GM23338 (cell line): Measurements from ENCODE around the gene ECHDC3. TPM values are rescaled to one million over a fixed set of nuclear protein-coding genes. Genes with fewer than 3 reads are reported as not detected.

Source experiments
- ATAC-seq: fragments of 200-7000 bp; cut with Tn5 transposase; 3 replicates; pipeline ENCODE4 v1.9.1; 2020
- DNase-seq: peaks from one replicate; pipeline ENCODE4 v3.0.0-alpha.2; 2015; ENCODE audit warnings: low spot score
- H2AFZ ChIP-seq: fragments of 200-600 bp; sonication (generic); 2 replicates; pipeline ENCODE4 v1.8.0; 2016; ENCODE audit warnings: antibody characterized with exemption, mild to moderate bottlenecking, moderate library complexity
- H3F3A ChIP-seq: fragments of 200-600 bp; sonication (generic); replicated peaks from 2 replicates; pipeline ENCODE4 v1.8.0; 2017; ENCODE audit warnings: antibody characterized with exemption, mixed run types, low read depth
- H3K27ac ChIP-seq: fragments of 200-600 bp; sonication (generic); 2 replicates; pipeline ENCODE4 v1.6.1; 2016; ENCODE audit warnings: low read depth
- H3K27me3 ChIP-seq: fragments of 200-600 bp; sonication (generic); 2 replicates; pipeline ENCODE4 v1.8.0; 2016; ENCODE audit warnings: mild to moderate bottlenecking, mixed run types, moderate library complexity; ENCODE audit not compliant: insufficient read depth
- H3K36me3 ChIP-seq: fragments of 200-600 bp; sonication (generic); 2 replicates; pipeline ENCODE4 v1.8.0; 2016; ENCODE audit warnings: mild to moderate bottlenecking; ENCODE audit not compliant: insufficient read depth
- H3K4me1 ChIP-seq: fragments of 200-600 bp; sonication (generic); 2 replicates; pipeline ENCODE4 v1.8.0; 2016; ENCODE audit warnings: mild to moderate bottlenecking, moderate library complexity; ENCODE audit not compliant: insufficient read depth
- H3K4me2 ChIP-seq: fragments of 200-600 bp; sonication (generic); 2 replicates; pipeline ENCODE4 v1.7.1; 2017; ENCODE audit warnings: mixed run types
- H3K4me3 ChIP-seq: fragments of 200-600 bp; sonication (generic); 2 replicates; pipeline ENCODE4 v1.6.1; 2016; ENCODE audit warnings: mixed run types
- H3K79me2 ChIP-seq: fragments of 200-600 bp; sonication (generic); replicated peaks from 2 replicates; pipeline ENCODE4 v1.8.0; 2017; ENCODE audit warnings: mild to moderate bottlenecking; ENCODE audit not compliant: insufficient read depth
- H3K9me2 ChIP-seq: fragments of 200-600 bp; sonication (generic); 2 replicates; pipeline ENCODE4 v1.8.0; 2017; ENCODE audit not compliant: insufficient read depth
- H4K20me1 ChIP-seq: fragments of 200-600 bp; sonication (generic); replicated peaks from 2 replicates; pipeline ENCODE4 v1.8.0; 2017; ENCODE audit warnings: mild to moderate bottlenecking; ENCODE audit not compliant: insufficient read depth
- H3K27ac Mint-ChIP-seq: 2 replicates; pipeline ENCODE4 v1.8.0; 2020; ENCODE audit warnings: inconsistent platforms, mild to moderate bottlenecking, moderate library complexity, mixed read lengths
- H3K27me3 Mint-ChIP-seq: 3 replicates; pipeline ENCODE4 v1.8.0; 2022; ENCODE audit warnings: low read depth, mild to moderate bottlenecking, moderate library complexity, mixed read lengths, inconsistent platforms; ENCODE audit not compliant: insufficient read depth, poor library complexity
- H3K36me3 Mint-ChIP-seq: 3 replicates; pipeline ENCODE4 v1.8.0; 2021; ENCODE audit warnings: low read depth, mild to moderate bottlenecking, inconsistent platforms, moderate library complexity, mixed read lengths
- H3K4me1 Mint-ChIP-seq: 3 replicates; pipeline ENCODE4 v1.8.0; 2020; ENCODE audit warnings: mild to moderate bottlenecking, inconsistent platforms, mixed read lengths
- H3K4me3 Mint-ChIP-seq: 3 replicates; pipeline ENCODE4 v1.8.0; 2021; ENCODE audit warnings: moderate library complexity, mild to moderate bottlenecking, inconsistent platforms, mixed read lengths
- H3K9me3 Mint-ChIP-seq: 3 replicates; pipeline ENCODE4 v1.8.0; 2020; ENCODE audit warnings: moderate library complexity, mild to moderate bottlenecking, inconsistent platforms, mixed read lengths
- EZH2 ChIP-seq: fragments of 200-600 bp; sonication (generic); IDR thresholded peaks from one replicate; pipeline ENCODE4 v1.8.0; 2017; ENCODE audit warnings: antibody characterized with exemption, mild to moderate bottlenecking, low read depth; ENCODE audit not compliant: unreplicated experiment
- EZH2phosphoT487 ChIP-seq: fragments of 200-600 bp; sonication (generic); IDR thresholded peaks from one replicate; pipeline ENCODE4 v1.8.1; 2018; ENCODE audit warnings: antibody characterized with exemption; ENCODE audit not compliant: unreplicated experiment
- NANOG ChIP-seq: IDR thresholded peaks from 2 replicates; pipeline ENCODE4 v1.6.1; 2016; ENCODE audit warnings: antibody characterized with exemption, borderline replicate concordance
- POLR2AphosphoS5 ChIP-seq: IDR thresholded peaks from 2 replicates; pipeline ENCODE4 v1.6.1; 2016; ENCODE audit warnings: antibody characterized with exemption, low read depth
- STAT1 ChIP-seq: IDR thresholded peaks from one replicate; pipeline ENCODE4 v1.6.1; 2016; ENCODE audit warnings: antibody characterized with exemption; ENCODE audit not compliant: unreplicated experiment
- ZNF114 ChIP-seq: fragments of 250-450 bp; sonication (Bioruptor Pico); IDR thresholded peaks from 2 replicates; pipeline ENCODE4 v1.5.0; 2020; ENCODE audit warnings: mild to moderate bottlenecking, moderate library complexity
- ZNF331 ChIP-seq: fragments of 250-450 bp; sonication (Bioruptor Pico); IDR thresholded peaks from 2 replicates; pipeline ENCODE4 v1.5.0; 2020; ENCODE audit warnings: low read depth, mild to moderate bottlenecking, moderate library complexity
- polyA plus RNA-seq: library from polyadenylated mRNA; unstranded; fragments of >200 nt; fragmentation: Nextera tagmentation; extraction: Ambion mirVana; gene quantifications from 2 replicates; pipeline ENCODE4 v1.2.1, GENCODE V29; 2016
- total RNA-seq: library from RNA; depleted of rRNA; stranded (reverse); fragments of >200 nt; shearing (Covaris generic); gene quantifications from 2 replicates; pipeline ENCODE4 v1.2.3, GENCODE V29; 2014
- TF ChIP-seq, protein P1 (sequence below), 2 experiments: fragments of 200-600 bp in 1 of 2; sonication (generic) in 1 of 2; conservative IDR thresholded peaks; 2 replicates each; pipeline versions ENCODE4 v1.5.1 to v1.6.1; 2016 to 2017; ENCODE audit warnings: antibody characterized with exemption in 2 of 2, low read depth in 2 of 2, mild to moderate bottlenecking in 2 of 2, moderate library complexity in 1 of 2
- TF ChIP-seq, protein P2 (sequence below): IDR thresholded peaks from one replicate; pipeline ENCODE4 v1.6.1; 2018; ENCODE audit warnings: antibody characterized with exemption; ENCODE audit not compliant: unreplicated experiment

The ECHDC3 gene
- total and polyA plus RNA-seq, 2 experiments from 2014 or later, result 16.3 to 50.1 TPM

DNA sequence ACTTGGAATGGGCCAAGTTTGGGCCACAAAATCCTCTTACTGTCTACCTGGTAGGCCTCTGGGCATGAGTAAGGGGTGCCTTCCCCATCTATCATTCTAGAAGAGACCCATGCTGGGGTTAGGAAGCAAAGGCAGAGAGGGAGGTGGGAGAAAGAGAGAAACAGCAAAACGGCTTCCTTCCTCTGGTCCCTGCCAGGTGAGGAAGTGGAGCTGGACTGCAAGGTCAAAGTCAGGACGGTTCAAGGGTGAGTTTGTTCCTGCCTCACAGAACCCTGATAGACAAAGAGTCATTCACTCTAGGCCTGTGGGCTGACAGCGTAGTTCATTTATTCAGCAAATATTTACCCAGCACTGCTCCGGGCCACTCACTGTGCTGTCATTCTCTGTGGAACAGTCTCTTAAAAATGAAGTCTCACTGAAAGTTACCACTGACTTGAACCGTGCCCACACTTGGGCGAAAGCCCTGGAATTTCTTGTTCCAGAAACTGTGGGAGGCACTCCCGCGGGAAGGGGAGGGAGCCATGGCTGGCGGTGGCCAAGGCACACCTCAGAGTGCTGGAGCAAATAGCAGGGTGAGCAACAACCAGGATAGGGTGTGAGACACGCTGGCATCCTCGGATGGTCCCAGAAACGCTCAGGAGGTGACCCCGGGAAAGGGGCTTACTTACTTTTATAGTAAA is 26.2 kb upstream of the ECHDC3 start:
- H3K4me2 ChIP-seq, result no peak overlapping the region

DNA sequence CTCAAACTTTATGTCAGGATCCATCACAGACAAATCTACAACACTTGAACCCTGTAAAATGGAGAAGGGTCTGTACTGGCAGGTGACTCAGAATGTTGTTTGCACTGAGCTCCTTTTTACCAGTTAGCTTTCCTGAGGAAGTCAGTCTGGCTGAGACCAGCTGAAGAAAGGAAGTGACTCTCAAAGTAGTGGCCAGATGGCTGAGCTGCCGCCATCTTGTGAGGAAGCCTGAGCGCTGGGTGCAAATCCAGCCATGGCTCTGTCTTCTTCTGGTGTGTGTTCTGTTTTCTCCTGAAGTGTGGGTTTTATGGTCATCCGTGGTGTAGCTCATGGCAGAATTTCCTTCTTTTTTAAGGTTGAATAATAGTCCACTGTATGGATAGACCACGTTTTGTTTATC is 25.5 kb upstream of the ECHDC3 start:
- Histone ChIP-seq H2AFZ (no peak overlapping the region), H3K36me3 (no peaks in the 10 kb centered on the region), H3K9me2 (no peaks in the 10 kb centered on the region), H3K4me3 (no peak overlapping the region), H3F3A (no peaks in the 10 kb centered on the region), H3K4me2 (no peak overlapping the region), H3K27ac (no peak overlapping the region), H4K20me1 (no peaks in the 10 kb centered on the region), H3K27me3 (no peaks in the 10 kb centered on the region), H3K79me2 (no peaks in the 10 kb centered on the region), H3K4me1 (no peaks in the 10 kb centered on the region)
- H3K36me3 Mint-ChIP-seq, result peaks cover 6% of the 10 kb centered on the region; the same call in 2 of the 3 replicates
- no peak overlapping the region for H3K4me3 Mint-ChIP-seq
- no peaks in the 10 kb centered on the region for H3K4me1 Mint-ChIP-seq
- H3K27ac Mint-ChIP-seq, result no peak overlapping the region
- peaks cover 15% of the 10 kb centered on the region for H3K9me3 Mint-ChIP-seq
- H3K27me3 Mint-ChIP-seq, result peaks cover 8% of the 10 kb centered on the region
- no peak for ATAC-seq
- TF ChIP-seq, protein P1, sequence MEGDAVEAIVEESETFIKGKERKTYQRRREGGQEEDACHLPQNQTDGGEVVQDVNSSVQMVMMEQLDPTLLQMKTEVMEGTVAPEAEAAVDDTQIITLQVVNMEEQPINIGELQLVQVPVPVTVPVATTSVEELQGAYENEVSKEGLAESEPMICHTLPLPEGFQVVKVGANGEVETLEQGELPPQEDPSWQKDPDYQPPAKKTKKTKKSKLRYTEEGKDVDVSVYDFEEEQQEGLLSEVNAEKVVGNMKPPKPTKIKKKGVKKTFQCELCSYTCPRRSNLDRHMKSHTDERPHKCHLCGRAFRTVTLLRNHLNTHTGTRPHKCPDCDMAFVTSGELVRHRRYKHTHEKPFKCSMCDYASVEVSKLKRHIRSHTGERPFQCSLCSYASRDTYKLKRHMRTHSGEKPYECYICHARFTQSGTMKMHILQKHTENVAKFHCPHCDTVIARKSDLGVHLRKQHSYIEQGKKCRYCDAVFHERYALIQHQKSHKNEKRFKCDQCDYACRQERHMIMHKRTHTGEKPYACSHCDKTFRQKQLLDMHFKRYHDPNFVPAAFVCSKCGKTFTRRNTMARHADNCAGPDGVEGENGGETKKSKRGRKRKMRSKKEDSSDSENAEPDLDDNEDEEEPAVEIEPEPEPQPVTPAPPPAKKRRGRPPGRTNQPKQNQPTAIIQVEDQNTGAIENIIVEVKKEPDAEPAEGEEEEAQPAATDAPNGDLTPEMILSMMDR (conservative IDR thresholded peaks at IDR 0.05; ENCODE audit: low read depth in 2 of 2), result no peak
- no peak for DNase-seq

More for the DNA sequence above, 26.2 kb upstream of the ECHDC3 start:
- H3K36me3 ChIP-seq, result no peaks in the 10 kb centered on the region
- peaks cover 15% of the 10 kb centered on the region for H3K9me3 Mint-ChIP-seq
- peaks cover 6% of the 10 kb centered on the region; the same call in 2 of the 3 replicates for H3K36me3 Mint-ChIP-seq
- H3K4me1 Mint-ChIP-seq, result no peaks in the 10 kb centered on the region
- H3K4me1 ChIP-seq, result no peaks in the 10 kb centered on the region
- no peak for ATAC-seq
- H3K27me3 Mint-ChIP-seq, result peaks cover 8% of the 10 kb centered on the region
- no peak overlapping the region for H3K4me3 ChIP-seq
- TF ChIP-seq, protein P2, sequence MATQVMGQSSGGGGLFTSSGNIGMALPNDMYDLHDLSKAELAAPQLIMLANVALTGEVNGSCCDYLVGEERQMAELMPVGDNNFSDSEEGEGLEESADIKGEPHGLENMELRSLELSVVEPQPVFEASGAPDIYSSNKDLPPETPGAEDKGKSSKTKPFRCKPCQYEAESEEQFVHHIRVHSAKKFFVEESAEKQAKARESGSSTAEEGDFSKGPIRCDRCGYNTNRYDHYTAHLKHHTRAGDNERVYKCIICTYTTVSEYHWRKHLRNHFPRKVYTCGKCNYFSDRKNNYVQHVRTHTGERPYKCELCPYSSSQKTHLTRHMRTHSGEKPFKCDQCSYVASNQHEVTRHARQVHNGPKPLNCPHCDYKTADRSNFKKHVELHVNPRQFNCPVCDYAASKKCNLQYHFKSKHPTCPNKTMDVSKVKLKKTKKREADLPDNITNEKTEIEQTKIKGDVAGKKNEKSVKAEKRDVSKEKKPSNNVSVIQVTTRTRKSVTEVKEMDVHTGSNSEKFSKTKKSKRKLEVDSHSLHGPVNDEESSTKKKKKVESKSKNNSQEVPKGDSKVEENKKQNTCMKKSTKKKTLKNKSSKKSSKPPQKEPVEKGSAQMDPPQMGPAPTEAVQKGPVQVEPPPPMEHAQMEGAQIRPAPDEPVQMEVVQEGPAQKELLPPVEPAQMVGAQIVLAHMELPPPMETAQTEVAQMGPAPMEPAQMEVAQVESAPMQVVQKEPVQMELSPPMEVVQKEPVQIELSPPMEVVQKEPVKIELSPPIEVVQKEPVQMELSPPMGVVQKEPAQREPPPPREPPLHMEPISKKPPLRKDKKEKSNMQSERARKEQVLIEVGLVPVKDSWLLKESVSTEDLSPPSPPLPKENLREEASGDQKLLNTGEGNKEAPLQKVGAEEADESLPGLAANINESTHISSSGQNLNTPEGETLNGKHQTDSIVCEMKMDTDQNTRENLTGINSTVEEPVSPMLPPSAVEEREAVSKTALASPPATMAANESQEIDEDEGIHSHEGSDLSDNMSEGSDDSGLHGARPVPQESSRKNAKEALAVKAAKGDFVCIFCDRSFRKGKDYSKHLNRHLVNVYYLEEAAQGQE, result no peak
- TF ChIP-seq STAT1 (no peak), EZH2phosphoT487 (no peak), EZH2 (no peak), NANOG (no peak), POLR2AphosphoS5 (no peak), ZNF114 (CRISPR knock-in tag) (no peak), ZNF331 (CRISPR knock-in tag) (no peak)
- no peak overlapping the region for H2AFZ ChIP-seq
- no peaks in the 10 kb centered on the region for H3K27me3 ChIP-seq
- no peaks in the 10 kb centered on the region for H3K79me2 ChIP-seq
- no peak overlapping the region for H3K27ac Mint-ChIP-seq
- no peaks in the 10 kb centered on the region for H3F3A ChIP-seq
- DNase-seq, result no peak
- no peaks in the 10 kb centered on the region for H4K20me1 ChIP-seq
- H3K27ac ChIP-seq, result no peak overlapping the region
- no peak overlapping the region for H3K4me3 Mint-ChIP-seq
- H3K9me2 ChIP-seq, result no peaks in the 10 kb centered on the region
